ENCODE data around the gene IL2RA. TPM values are rescaled to one million over a fixed set of nuclear protein-coding genes. Genes with fewer than 3 reads are reported as not detected.

IL2RA gene
- total RNA-seq, 1 experiment from 2014 or later = 0.59 TPM

DNA sequence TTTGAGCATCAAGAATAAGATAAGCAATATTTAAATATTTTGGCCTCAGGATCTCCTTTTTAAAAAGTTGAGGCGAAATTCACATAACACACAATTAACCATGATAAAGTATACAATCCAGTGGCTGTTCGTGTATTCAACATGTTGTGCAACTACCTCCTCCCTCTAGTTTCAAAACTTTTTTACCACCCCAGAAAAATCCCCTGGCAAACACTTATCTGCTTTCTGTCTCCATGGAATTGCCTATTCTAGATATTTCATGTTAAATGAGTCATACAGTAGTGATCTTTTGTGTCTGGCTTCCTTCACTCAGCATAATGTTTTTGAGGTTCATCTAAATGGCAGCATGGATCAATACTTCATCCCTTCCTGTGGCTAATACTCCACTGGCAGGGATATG, 53.0 kb downstream of the IL2RA start:
- TF ChIP-seq JUND (IDR thresholded peaks at IDR 0.05) = no peak
- no peak for TF ChIP-seq ZFX (IDR thresholded peaks at IDR 0.05)
- no peak for TF ChIP-seq POLR2AphosphoS5 (IDR thresholded peaks at IDR 0.05; ENCODE audit: low read depth, low read length)
- TF ChIP-seq CTCF (IDR thresholded peaks at IDR 0.05 in 2 of 3, conservative IDR thresholded peaks at IDR 0.05 in 1 of 3; ENCODE audit: borderline replicate concordance in 1 of 3, insufficient read depth in 1 of 3, low read depth in 2 of 3, low read length in 2 of 3) = no peak
- TF ChIP-seq MAX (IDR thresholded peaks at IDR 0.05) = no peak
- TF ChIP-seq EZH2 (IDR thresholded peaks at IDR 0.05) = no peak
- TF ChIP-seq ZNF274 (IDR thresholded peaks at IDR 0.05; ENCODE audit: low read depth, low read length) = no peak
- TF ChIP-seq SRF (IDR thresholded peaks at IDR 0.05; ENCODE audit: low read depth) = no peak
- TF ChIP-seq POLR2A (IDR thresholded peaks at IDR 0.05; ENCODE audit: borderline replicate concordance, extremely low read depth, insufficient read depth, insufficient read length) = no peak
- no peak overlapping the region for H3K4me3 ChIP-seq (replicated peaks in 1 of 2; ENCODE audit: low read depth in 1 of 2, low read length in 2 of 2)
- no peaks in the 10 kb centered on the region for H3K79me2 ChIP-seq (ENCODE audit: insufficient read depth, low read length)
- H3K36me3 ChIP-seq (ENCODE audit: control insufficient read depth in 1 of 2, insufficient read depth in 2 of 2, low read length in 2 of 2) = no peaks in the 10 kb centered on the region
- H3K9me2 ChIP-seq (ENCODE audit: insufficient read depth) = no peaks in the 10 kb centered on the region
- H2AFZ ChIP-seq (ENCODE audit: low read depth, low read length, poor library complexity, severe bottlenecking) = no peak overlapping the region
- ChIA-PET CTCF (no interaction called here), RAD21 (ENCODE audit: low non-redundant PET in 1 of 2, low total read pairs in 2 of 2, uncharacterized antibody in 2 of 2, unreplicated experiment in 2 of 2) (no interaction called here), POLR2A (no interaction called here)
- H4K20me1 ChIP-seq (ENCODE audit: insufficient read depth) = no peaks in the 10 kb centered on the region
- H3K27ac ChIP-seq (ENCODE audit: low read depth, low read length) = no peak overlapping the region
- no peak overlapping the region for H3K9ac ChIP-seq (ENCODE audit: low read length)
- no peak for DNase-seq (ENCODE audit: low read depth, low spot score)
- 0 out of 4 replicates have a peak, but pooled peaks cover 0 to 2% of the 10 kb centered on the region in 2 experiments for H3K4me1 ChIP-seq (ENCODE audit: control insufficient read depth in 1 of 2, insufficient read depth in 2 of 2, low read length in 2 of 2)
- BruUV-seq (replicated peaks) = no TSS peak
- ATAC-seq = no peak
- intact Hi-C loops (cut with micrococcal nuclease) = no loop called here
- no peaks in the 10 kb centered on the region for H3K9me3 ChIP-seq (ENCODE audit: control insufficient read depth in 1 of 2, insufficient read depth in 1 of 2, low read depth in 1 of 2, low read length in 2 of 2)
- H3K27me3 ChIP-seq (ENCODE audit: insufficient read depth, low read length) = no peaks in the 10 kb centered on the region
- H3K4me2 ChIP-seq (ENCODE audit: low read length) = no peak overlapping the region

Data from HCT116 (cell line).